HFFc6 (cell line): ENCODE data around the gene ARHGEF37. TPM values are rescaled to one million over a fixed set of nuclear protein-coding genes. Genes with fewer than 3 reads are reported as not detected.
A peak's percentile ranks its signal among the peaks of the same experiment; 100 is the strongest.

Experiments
- DNase-seq: peaks from one replicate; pipeline ENCODE4 v3.0.0-alpha.2; 2018
- H3K27ac Mint-ChIP-seq: 2 replicates; pipeline ENCODE4 v1.8.0; 2020; ENCODE audit warnings: mild to moderate bottlenecking, mixed read lengths
- H3K27me3 Mint-ChIP-seq: 2 replicates; pipeline ENCODE4 v1.8.0; 2021; ENCODE audit warnings: mild to moderate bottlenecking, moderate library complexity, mixed read lengths; ENCODE audit not compliant: insufficient read depth
- H3K36me3 Mint-ChIP-seq: 2 replicates; pipeline ENCODE4 v1.8.0; 2021; ENCODE audit warnings: low read depth, mixed read lengths
- H3K4me1 Mint-ChIP-seq: 2 replicates; pipeline ENCODE4 v1.8.0; 2020; ENCODE audit warnings: low read depth, mixed read lengths
- H3K4me3 Mint-ChIP-seq: 2 replicates; pipeline ENCODE4 v1.8.0; 2020; ENCODE audit warnings: mild to moderate bottlenecking, moderate library complexity, mixed read lengths
- H3K9me3 Mint-ChIP-seq: 2 replicates; pipeline ENCODE4 v1.8.0; 2020; ENCODE audit warnings: mild to moderate bottlenecking, mixed read lengths
- CTCF ChIP-seq: fragments of 200-600 bp; sonication (generic); IDR thresholded peaks from 2 replicates; pipeline ENCODE4 v1.5.0; 2021; ENCODE audit warnings: antibody characterized with exemption, mild to moderate bottlenecking
- total RNA-seq, 6 experiments: library from RNA; stranded (reverse); fragmentation: NEBNext Ultra II Directional; extraction: Animal tissue kit (Norgen Biotek cat#: 25700); gene quantifications; 2 replicates in 1 of 6; 3 replicates in 5 of 6; pipeline ENCODE4 v1.2.3, GENCODE V29; 2021

The ARHGEF37 gene
- total RNA-seq, 6 experiments from 2014 or later = 0.31 to 0.81 (median 0.38) TPM

- Mint-ChIP-seq H3K4me3 (peak overlapping the region; percentile 100), H3K9me3 (peaks cover 8% of the 10 kb centered on the region; the same call in 1 of the 2 replicates), H3K4me1 (peaks cover 40% of the 10 kb centered on the region), H3K36me3 (peaks cover 47% of the 10 kb centered on the region), H3K27me3 (peaks cover 6% of the 10 kb centered on the region), H3K27ac (peak overlapping the region; percentile 100)
- peak; percentile 58 for DNase-seq
- TF ChIP-seq CTCF = no peak
These were observed 31.6 kb upstream of the ARHGEF37 start for GRCh38 chr5:149549461-149550267.

GRCh38 chr5:149550268-149550583 is 31.1 kb upstream of the ARHGEF37 start:
- Mint-ChIP-seq H3K27ac (peak overlapping the region; percentile 100), H3K27me3 (peaks cover 6% of the 10 kb centered on the region), H3K9me3 (peaks cover 8% of the 10 kb centered on the region; the same call in 1 of the 2 replicates), H3K4me1 (peaks cover 40% of the 10 kb centered on the region), H3K36me3 (peaks cover 47% of the 10 kb centered on the region), H3K4me3 (peak overlapping the region; percentile 100)
- TF ChIP-seq CTCF = no peak
- peak; percentile 36 for DNase-seq

DNA sequence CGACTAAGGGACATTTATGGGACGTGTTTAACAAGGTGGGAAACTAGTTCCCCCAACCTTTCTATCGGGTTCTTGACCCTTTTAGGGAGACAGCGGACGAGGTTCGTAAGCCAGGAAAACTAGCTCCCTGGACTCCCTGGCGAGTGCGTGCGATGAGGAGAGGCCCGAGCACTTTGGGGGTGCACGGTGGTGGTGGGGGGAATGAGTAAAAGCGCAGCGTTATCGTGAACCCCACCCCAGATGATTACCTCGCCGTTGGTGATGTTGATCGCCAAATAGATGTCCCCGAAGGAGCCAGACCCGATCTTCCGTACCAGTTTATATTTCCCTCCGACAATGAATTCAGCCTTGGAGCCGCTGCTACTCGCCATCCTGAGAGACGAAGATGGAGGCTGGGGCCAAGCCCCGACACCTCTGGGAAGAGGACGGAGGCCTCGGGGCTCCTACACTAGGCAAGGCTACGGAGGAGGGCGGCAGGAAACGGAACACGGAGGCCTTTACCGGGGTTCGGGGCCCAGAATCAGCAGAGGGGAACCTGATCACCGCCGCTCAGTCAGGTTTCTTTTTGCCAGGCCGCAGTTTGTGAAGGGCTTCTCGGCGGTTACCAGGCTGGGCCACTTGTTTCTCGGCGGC is 30.6 kb upstream of the ARHGEF37 start:
- Mint-ChIP-seq H3K27me3 (peaks cover 5% of the 10 kb centered on the region), H3K4me1 (peaks cover 35% of the 10 kb centered on the region), H3K27ac (peak overlapping the region; percentile 100), H3K9me3 (peaks cover 8% of the 10 kb centered on the region; the same call in 1 of the 2 replicates), H3K36me3 (peaks cover 43% of the 10 kb centered on the region), H3K4me3 (peak overlapping the region; percentile 100)
- no peak for DNase-seq
- no peak for TF ChIP-seq CTCF

GRCh38 chr5:149551227-149552037 is 29.9 kb upstream of the ARHGEF37 start, which contains the start of gene CSNK1A1:
Gene CSNK1A1 (minus strand): TSS chr5:149551439. CDS start chr5:149550964, 475 bp downstream.
- H3K36me3 Mint-ChIP-seq = peaks cover 36% of the 10 kb centered on the region
- H3K27ac Mint-ChIP-seq = peak within 1 kb of the TSS; percentile 100
- H3K27me3 Mint-ChIP-seq = peaks cover 3% of the 10 kb centered on the region
- peaks cover 28% of the 10 kb centered on the region for H3K4me1 Mint-ChIP-seq
- DNase-seq = peak; percentile 98
- TF ChIP-seq CTCF = peak; percentile 85
- peak within 1 kb of the TSS; percentile 100 for H3K4me3 Mint-ChIP-seq
- H3K9me3 Mint-ChIP-seq = peaks cover 8% of the 10 kb centered on the region; the same call in 1 of the 2 replicates

DNA sequence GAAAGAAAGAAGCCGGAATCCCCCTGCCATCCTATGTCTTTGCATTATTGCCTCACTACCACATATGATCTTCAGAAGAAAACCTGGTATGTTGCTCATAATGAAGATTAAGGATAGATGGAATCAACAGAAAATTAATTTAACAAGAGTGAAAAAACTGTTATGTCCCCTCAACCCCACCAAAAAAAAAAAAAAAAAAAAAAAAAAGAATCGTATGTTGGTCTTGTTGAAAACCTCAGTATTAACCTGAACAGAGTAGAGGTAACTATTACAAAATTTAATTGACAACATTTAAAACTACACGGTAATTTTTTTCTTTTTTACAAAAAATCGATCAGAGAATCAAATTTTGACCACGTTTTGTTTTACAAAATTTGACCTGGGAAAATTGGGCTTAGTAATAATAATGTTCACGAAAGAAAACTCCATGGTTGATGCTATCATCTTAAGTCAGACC is 29.2 kb upstream of the ARHGEF37 start:
- peak; percentile 5 for TF ChIP-seq CTCF
- Mint-ChIP-seq H3K9me3 (peaks cover 8% of the 10 kb centered on the region; the same call in 1 of the 2 replicates), H3K27ac (peak overlapping the region; percentile 100), H3K27me3 (peaks cover 3% of the 10 kb centered on the region), H3K4me3 (peak overlapping the region; percentile 100), H3K36me3 (peaks cover 29% of the 10 kb centered on the region), H3K4me1 (peaks cover 22% of the 10 kb centered on the region)
- no peak for DNase-seq
